ENCODE results near the gene SETD1B.
"Not testable (repeated sequence)": the region's sequence is repeated elsewhere in the genome, so short reads cannot be mapped to it uniquely, and the experiment has no call there.

SETD1B gene

GRCh38 chr12:121873216-121873569, 69.4 kb downstream of the SETD1B start:
- Histone ChIP-seq H3K9ac (ENCODE audit: low read depth, low read length) (no peak overlapping the region), H3K9me3 (ENCODE audit: control insufficient read depth, insufficient read depth, low read length) (no peaks in the 10 kb centered on the region), H3K4me1 (ENCODE audit: insufficient read depth, low read length) (no peaks in the 10 kb centered on the region), H3K36me3 (ENCODE audit: insufficient read depth, low read length) (no peaks in the 10 kb centered on the region)

- Histone ChIP-seq H3K9ac (ENCODE audit: low read depth, low read length) (no peak overlapping the region), H3K36me3 (ENCODE audit: insufficient read depth, low read length) (no peaks in the 10 kb centered on the region), H3K4me1 (ENCODE audit: insufficient read depth, low read length) (no peaks in the 10 kb centered on the region), H3K9me3 (ENCODE audit: control insufficient read depth, insufficient read depth, low read length) (no peaks in the 10 kb centered on the region)
These were observed 70.3 kb downstream of the SETD1B start for GRCh38 chr12:121874071-121874470.

- Histone ChIP-seq H3K4me1 (ENCODE audit: insufficient read depth, low read length) (no peaks in the 10 kb centered on the region), H3K9ac (ENCODE audit: low read depth, low read length) (no peak overlapping the region), H3K9me3 (ENCODE audit: control insufficient read depth, insufficient read depth, low read length) (no peaks in the 10 kb centered on the region), H3K36me3 (ENCODE audit: insufficient read depth, low read length) (no peaks in the 10 kb centered on the region)
These were observed 71.8 kb downstream of the SETD1B start for GRCh38 chr12:121875582-121875981.

GRCh38 chr12:121876080-121876447, 72.3 kb downstream of the SETD1B start:
- H3K9ac ChIP-seq (ENCODE audit: low read depth, low read length); H3K9me3 ChIP-seq (ENCODE audit: control insufficient read depth, insufficient read depth, low read length); H3K36me3 ChIP-seq (ENCODE audit: insufficient read depth, low read length); H3K4me1 ChIP-seq (ENCODE audit: insufficient read depth, low read length): not testable (repeated sequence)
